Measurements from ENCODE around the gene SPATS2. TPM values are rescaled to one million over a fixed set of nuclear protein-coding genes. Genes with fewer than 3 reads are reported as not detected.

Gene SPATS2
- total and polyA plus RNA-seq, 10 of the 15 experiments (the other 5 are each of a cell fraction or from before 2014, with no cell fraction given): 9.0 to 54.2 (median 27.5) TPM

GRCh38 chr12:49341777-49342065 is 25.5 kb upstream of the SPATS2 start (continued):
- TF ChIP-seq, protein P1, sequence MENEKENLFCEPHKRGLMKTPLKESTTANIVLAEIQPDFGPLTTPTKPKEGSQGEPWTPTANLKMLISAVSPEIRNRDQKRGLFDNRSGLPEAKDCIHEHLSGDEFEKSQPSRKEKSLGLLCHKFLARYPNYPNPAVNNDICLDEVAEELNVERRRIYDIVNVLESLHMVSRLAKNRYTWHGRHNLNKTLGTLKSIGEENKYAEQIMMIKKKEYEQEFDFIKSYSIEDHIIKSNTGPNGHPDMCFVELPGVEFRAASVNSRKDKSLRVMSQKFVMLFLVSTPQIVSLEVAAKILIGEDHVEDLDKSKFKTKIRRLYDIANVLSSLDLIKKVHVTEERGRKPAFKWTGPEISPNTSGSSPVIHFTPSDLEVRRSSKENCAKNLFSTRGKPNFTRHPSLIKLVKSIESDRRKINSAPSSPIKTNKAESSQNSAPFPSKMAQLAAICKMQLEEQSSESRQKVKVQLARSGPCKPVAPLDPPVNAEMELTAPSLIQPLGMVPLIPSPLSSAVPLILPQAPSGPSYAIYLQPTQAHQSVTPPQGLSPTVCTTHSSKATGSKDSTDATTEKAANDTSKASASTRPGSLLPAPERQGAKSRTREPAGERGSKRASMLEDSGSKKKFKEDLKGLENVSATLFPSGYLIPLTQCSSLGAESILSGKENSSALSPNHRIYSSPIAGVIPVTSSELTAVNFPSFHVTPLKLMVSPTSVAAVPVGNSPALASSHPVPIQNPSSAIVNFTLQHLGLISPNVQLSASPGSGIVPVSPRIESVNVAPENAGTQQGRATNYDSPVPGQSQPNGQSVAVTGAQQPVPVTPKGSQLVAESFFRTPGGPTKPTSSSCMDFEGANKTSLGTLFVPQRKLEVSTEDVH (IDR thresholded peaks at IDR 0.05; ENCODE audit: low read depth, partially characterized antibody): no peak
- TF ChIP-seq RAD21 (IDR thresholded peaks at IDR 0.05; ENCODE audit: insufficient read depth, low read depth, low read length) (no peak), CHD4 (IDR thresholded peaks at IDR 0.05) (no peak), ATF7 (IDR thresholded peaks at IDR 0.05; ENCODE audit: low read depth) (no peak), ASH2L (IDR thresholded peaks at IDR 0.05; ENCODE audit: borderline replicate concordance, low read depth) (no peak), SUPT20H (IDR thresholded peaks at IDR 0.05; ENCODE audit: borderline replicate concordance, control insufficient read depth, low read depth, low read length) (no peak), CEBPZ (IDR thresholded peaks at IDR 0.05; ENCODE audit: low read depth, low read length) (no peak)
- TF ChIP-seq, protein P2, sequence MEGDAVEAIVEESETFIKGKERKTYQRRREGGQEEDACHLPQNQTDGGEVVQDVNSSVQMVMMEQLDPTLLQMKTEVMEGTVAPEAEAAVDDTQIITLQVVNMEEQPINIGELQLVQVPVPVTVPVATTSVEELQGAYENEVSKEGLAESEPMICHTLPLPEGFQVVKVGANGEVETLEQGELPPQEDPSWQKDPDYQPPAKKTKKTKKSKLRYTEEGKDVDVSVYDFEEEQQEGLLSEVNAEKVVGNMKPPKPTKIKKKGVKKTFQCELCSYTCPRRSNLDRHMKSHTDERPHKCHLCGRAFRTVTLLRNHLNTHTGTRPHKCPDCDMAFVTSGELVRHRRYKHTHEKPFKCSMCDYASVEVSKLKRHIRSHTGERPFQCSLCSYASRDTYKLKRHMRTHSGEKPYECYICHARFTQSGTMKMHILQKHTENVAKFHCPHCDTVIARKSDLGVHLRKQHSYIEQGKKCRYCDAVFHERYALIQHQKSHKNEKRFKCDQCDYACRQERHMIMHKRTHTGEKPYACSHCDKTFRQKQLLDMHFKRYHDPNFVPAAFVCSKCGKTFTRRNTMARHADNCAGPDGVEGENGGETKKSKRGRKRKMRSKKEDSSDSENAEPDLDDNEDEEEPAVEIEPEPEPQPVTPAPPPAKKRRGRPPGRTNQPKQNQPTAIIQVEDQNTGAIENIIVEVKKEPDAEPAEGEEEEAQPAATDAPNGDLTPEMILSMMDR (IDR thresholded peaks at IDR 0.05 in 2 of 3, conservative IDR thresholded peaks at IDR 0.05 in 1 of 3; ENCODE audit: control insufficient read depth in 2 of 3, extremely low read depth in 1 of 3, insufficient read depth in 1 of 3, low read depth in 3 of 3, low read length in 3 of 3): no peak
- TF ChIP-seq, protein P3, sequence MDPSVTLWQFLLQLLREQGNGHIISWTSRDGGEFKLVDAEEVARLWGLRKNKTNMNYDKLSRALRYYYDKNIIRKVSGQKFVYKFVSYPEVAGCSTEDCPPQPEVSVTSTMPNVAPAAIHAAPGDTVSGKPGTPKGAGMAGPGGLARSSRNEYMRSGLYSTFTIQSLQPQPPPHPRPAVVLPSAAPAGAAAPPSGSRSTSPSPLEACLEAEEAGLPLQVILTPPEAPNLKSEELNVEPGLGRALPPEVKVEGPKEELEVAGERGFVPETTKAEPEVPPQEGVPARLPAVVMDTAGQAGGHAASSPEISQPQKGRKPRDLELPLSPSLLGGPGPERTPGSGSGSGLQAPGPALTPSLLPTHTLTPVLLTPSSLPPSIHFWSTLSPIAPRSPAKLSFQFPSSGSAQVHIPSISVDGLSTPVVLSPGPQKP (IDR thresholded peaks at IDR 0.05; ENCODE audit: low read depth, low read length): no peak
